ENCODE data around the gene TREM1.

Gene TREM1

GRCh38 chr6:41269166-41269565, 17.3 kb downstream of the TREM1 start:
- H3K9ac ChIP-seq (ENCODE audit: low read length) = no peak overlapping the region
- H3K4me3 ChIP-seq (ENCODE audit: low read length) = no peak overlapping the region
- no peaks in the 10 kb centered on the region for H3K36me3 ChIP-seq (ENCODE audit: control insufficient read depth, insufficient read depth, low read length)
- H3K4me1 ChIP-seq (ENCODE audit: control insufficient read depth, insufficient read depth, low read length) = no peaks in the 10 kb centered on the region
- H3K27me3 ChIP-seq (ENCODE audit: control insufficient read depth, insufficient read depth, low read length) = no peaks in the 10 kb centered on the region
- no peak overlapping the region for H3K27ac ChIP-seq (ENCODE audit: low read depth, low read length)

- H3K4me1 ChIP-seq (ENCODE audit: control insufficient read depth, insufficient read depth, low read length) = no peaks in the 10 kb centered on the region
- H3K4me3 ChIP-seq (ENCODE audit: low read length) = no peak overlapping the region
- no peaks in the 10 kb centered on the region for H3K27me3 ChIP-seq (ENCODE audit: control insufficient read depth, insufficient read depth, low read length)
- no peak overlapping the region for H3K27ac ChIP-seq (ENCODE audit: low read depth, low read length)
- no peaks in the 10 kb centered on the region for H3K36me3 ChIP-seq (ENCODE audit: control insufficient read depth, insufficient read depth, low read length)
- H3K9ac ChIP-seq (ENCODE audit: low read length) = no peak overlapping the region
Measured at GRCh38 chr6:41268478-41268877, 18.0 kb downstream of the TREM1 start.

GRCh38 chr6:41266541-41266940, 19.9 kb downstream of the TREM1 start:
- H3K27ac ChIP-seq (ENCODE audit: low read depth, low read length) = no peak overlapping the region
- no peak overlapping the region for H3K9ac ChIP-seq (ENCODE audit: low read length)
- H3K4me1 ChIP-seq (ENCODE audit: control insufficient read depth, insufficient read depth, low read length) = no peaks in the 10 kb centered on the region
- no peaks in the 10 kb centered on the region for H3K27me3 ChIP-seq (ENCODE audit: control insufficient read depth, insufficient read depth, low read length)
- no peaks in the 10 kb centered on the region for H3K36me3 ChIP-seq (ENCODE audit: control insufficient read depth, insufficient read depth, low read length)
- H3K4me3 ChIP-seq (ENCODE audit: low read length) = no peak overlapping the region

- no peaks in the 10 kb centered on the region for H3K36me3 ChIP-seq (ENCODE audit: control insufficient read depth, insufficient read depth, low read length)
- no peaks in the 10 kb centered on the region for H3K4me1 ChIP-seq (ENCODE audit: control insufficient read depth, insufficient read depth, low read length)
- no peak overlapping the region for H3K4me3 ChIP-seq (ENCODE audit: low read length)
- H3K27ac ChIP-seq (ENCODE audit: low read depth, low read length) = no peak overlapping the region
- no peak overlapping the region for H3K9ac ChIP-seq (ENCODE audit: low read length)
- H3K27me3 ChIP-seq (ENCODE audit: control insufficient read depth, insufficient read depth, low read length) = no peaks in the 10 kb centered on the region
Measured at GRCh38 chr6:41263267-41263666, 23.2 kb downstream of the TREM1 start.

GRCh38 chr6:41262401-41262800, 24.1 kb downstream of the TREM1 start:
- no peak overlapping the region for H3K4me3 ChIP-seq (ENCODE audit: low read length)
- H3K27me3 ChIP-seq (ENCODE audit: control insufficient read depth, insufficient read depth, low read length) = no peaks in the 10 kb centered on the region
- no peak overlapping the region for H3K27ac ChIP-seq (ENCODE audit: low read depth, low read length)
- H3K36me3 ChIP-seq (ENCODE audit: control insufficient read depth, insufficient read depth, low read length) = no peaks in the 10 kb centered on the region
- H3K4me1 ChIP-seq (ENCODE audit: control insufficient read depth, insufficient read depth, low read length) = no peaks in the 10 kb centered on the region
- no peak overlapping the region for H3K9ac ChIP-seq (ENCODE audit: low read length)

GRCh38 chr6:41258196-41258493, 28.3 kb downstream of the TREM1 start:
- Histone ChIP-seq H3K27ac (ENCODE audit: low read depth, low read length) (no peak overlapping the region), H3K36me3 (ENCODE audit: control insufficient read depth, insufficient read depth, low read length) (no peaks in the 10 kb centered on the region), H3K4me3 (ENCODE audit: low read length) (no peak overlapping the region), H3K4me1 (ENCODE audit: control insufficient read depth, insufficient read depth, low read length) (peaks cover 7% of the 10 kb centered on the region), H3K27me3 (ENCODE audit: control insufficient read depth, insufficient read depth, low read length) (no peaks in the 10 kb centered on the region), H3K9ac (ENCODE audit: low read length) (no peak overlapping the region)

GRCh38 chr6:41257369-41258195, 28.9 kb downstream of the TREM1 start:
- Histone ChIP-seq H3K27ac (ENCODE audit: low read depth, low read length) (no peak overlapping the region), H3K4me3 (ENCODE audit: low read length) (no peak overlapping the region), H3K9ac (ENCODE audit: low read length) (no peak overlapping the region), H3K36me3 (ENCODE audit: control insufficient read depth, insufficient read depth, low read length) (no peaks in the 10 kb centered on the region), H3K27me3 (ENCODE audit: control insufficient read depth, insufficient read depth, low read length) (no peaks in the 10 kb centered on the region), H3K4me1 (ENCODE audit: control insufficient read depth, insufficient read depth, low read length) (peaks cover 7% of the 10 kb centered on the region)

- Histone ChIP-seq H3K27ac (ENCODE audit: low read depth, low read length) (no peak overlapping the region), H3K4me1 (ENCODE audit: control insufficient read depth, insufficient read depth, low read length) (peaks cover 7% of the 10 kb centered on the region), H3K4me3 (ENCODE audit: low read length) (no peak overlapping the region), H3K36me3 (ENCODE audit: control insufficient read depth, insufficient read depth, low read length) (no peaks in the 10 kb centered on the region), H3K27me3 (ENCODE audit: control insufficient read depth, insufficient read depth, low read length) (no peaks in the 10 kb centered on the region), H3K9ac (ENCODE audit: low read length) (no peak overlapping the region)
Measured at GRCh38 chr6:41256383-41256782, 30.1 kb downstream of the TREM1 start.

- Histone ChIP-seq H3K9ac (ENCODE audit: low read length) (no peak overlapping the region), H3K27me3 (ENCODE audit: control insufficient read depth, insufficient read depth, low read length) (no peaks in the 10 kb centered on the region), H3K4me1 (ENCODE audit: control insufficient read depth, insufficient read depth, low read length) (peaks cover 7% of the 10 kb centered on the region), H3K4me3 (ENCODE audit: low read length) (no peak overlapping the region), H3K27ac (ENCODE audit: low read depth, low read length) (no peak overlapping the region), H3K36me3 (ENCODE audit: control insufficient read depth, insufficient read depth, low read length) (no peaks in the 10 kb centered on the region)
Measured at GRCh38 chr6:41255638-41256246, 30.7 kb downstream of the TREM1 start.

- Histone ChIP-seq H3K9ac (ENCODE audit: low read length) (no peak overlapping the region), H3K4me1 (ENCODE audit: control insufficient read depth, insufficient read depth, low read length) (peaks cover 7% of the 10 kb centered on the region), H3K27ac (ENCODE audit: low read depth, low read length) (no peak overlapping the region), H3K27me3 (ENCODE audit: control insufficient read depth, insufficient read depth, low read length) (no peaks in the 10 kb centered on the region), H3K4me3 (ENCODE audit: low read length) (no peak overlapping the region), H3K36me3 (ENCODE audit: control insufficient read depth, insufficient read depth, low read length) (no peaks in the 10 kb centered on the region)
Measured at GRCh38 chr6:41255110-41255509, 31.4 kb downstream of the TREM1 start.

- no peak overlapping the region for H3K4me3 ChIP-seq (ENCODE audit: low read length)
- no peaks in the 10 kb centered on the region for H3K36me3 ChIP-seq (ENCODE audit: control insufficient read depth, insufficient read depth, low read length)
- H3K27ac ChIP-seq (ENCODE audit: low read depth, low read length) = no peak overlapping the region
- H3K9ac ChIP-seq (ENCODE audit: low read length) = no peak overlapping the region
- H3K4me1 ChIP-seq (ENCODE audit: control insufficient read depth, insufficient read depth, low read length) = peaks cover 7% of the 10 kb centered on the region
- no peaks in the 10 kb centered on the region for H3K27me3 ChIP-seq (ENCODE audit: control insufficient read depth, insufficient read depth, low read length)
Measured at GRCh38 chr6:41252401-41253169, 33.9 kb downstream of the TREM1 start.

GRCh38 chr6:41247882-41248705, 38.4 kb downstream of the TREM1 start:
- H3K4me3 ChIP-seq (ENCODE audit: low read length) = no peak overlapping the region
- H3K36me3 ChIP-seq (ENCODE audit: control insufficient read depth, insufficient read depth, low read length) = no peaks in the 10 kb centered on the region
- no peak overlapping the region for H3K9ac ChIP-seq (ENCODE audit: low read length)
- no peaks in the 10 kb centered on the region for H3K27me3 ChIP-seq (ENCODE audit: control insufficient read depth, insufficient read depth, low read length)
- no peaks in the 10 kb centered on the region for H3K4me1 ChIP-seq (ENCODE audit: control insufficient read depth, insufficient read depth, low read length)
- no peak overlapping the region for H3K27ac ChIP-seq (ENCODE audit: low read depth, low read length)
